ENCODE results near the gene OR52B6.

OR52B6 gene

DNA sequence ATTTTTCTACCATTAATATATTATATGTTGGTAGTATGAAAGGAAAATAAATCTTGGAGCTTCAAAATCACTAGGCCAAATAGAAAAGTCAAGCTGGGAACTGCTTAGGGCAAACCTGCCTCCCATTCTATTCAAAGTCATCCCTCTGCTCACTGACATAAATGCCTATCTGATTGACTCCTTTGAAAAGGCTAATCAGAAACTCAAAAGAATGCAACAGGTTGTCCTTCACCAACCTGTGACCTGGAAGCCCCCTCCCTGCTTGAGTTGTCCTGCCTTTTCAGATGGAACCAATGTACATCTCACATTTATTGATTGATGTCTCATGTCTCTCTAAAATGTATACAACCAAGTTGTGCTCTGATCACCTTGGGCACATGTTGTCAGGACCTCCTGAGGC lies 40.9 kb downstream of the OR52B6 start:
- ATAC-seq, result no peak

DNA sequence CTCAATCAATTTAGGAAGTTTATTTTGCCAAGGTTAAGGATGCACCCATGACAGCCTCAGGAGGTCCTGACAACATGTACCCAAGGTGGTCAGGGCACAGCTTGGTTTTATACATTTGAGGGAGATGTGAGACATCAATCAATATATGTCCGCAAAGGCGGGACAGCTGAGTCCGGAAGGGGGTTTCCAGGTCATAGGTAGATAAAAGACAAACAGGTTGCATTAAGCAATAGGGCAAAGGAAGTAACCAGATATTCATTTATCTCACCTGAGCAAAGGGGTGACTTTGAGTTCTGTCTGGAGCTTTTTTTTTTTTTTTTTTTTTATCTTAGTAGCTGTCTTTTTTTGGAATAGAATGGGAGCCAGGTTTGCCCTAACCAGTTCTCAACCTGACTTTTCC lies 42.1 kb downstream of the OR52B6 start:
- ATAC-seq, result no peak
- TF ChIP-seq GLIS3 (CRISPR knock-in tag; IDR thresholded peaks at IDR 0.05) (no peak), CSDC2 (CRISPR knock-in tag; IDR thresholded peaks at IDR 0.05) (no peak), RARB (CRISPR knock-in tag; IDR thresholded peaks at IDR 0.05) (no peak), ZC3H10 (CRISPR knock-in tag; IDR thresholded peaks at IDR 0.05) (no peak), TOX (CRISPR knock-in tag; IDR thresholded peaks at IDR 0.05; ENCODE audit: borderline replicate concordance) (no peak), ZNF8 (CRISPR knock-in tag; IDR thresholded peaks at IDR 0.05) (no peak), ZNF70 (CRISPR knock-in tag; IDR thresholded peaks at IDR 0.05) (no peak), OSR1 (CRISPR knock-in tag; IDR thresholded peaks at IDR 0.05) (no peak), ESRRG (CRISPR knock-in tag; IDR thresholded peaks at IDR 0.05) (no peak), ZFP3 (CRISPR knock-in tag; IDR thresholded peaks at IDR 0.05) (no peak)
- TF ChIP-seq, protein P1, sequence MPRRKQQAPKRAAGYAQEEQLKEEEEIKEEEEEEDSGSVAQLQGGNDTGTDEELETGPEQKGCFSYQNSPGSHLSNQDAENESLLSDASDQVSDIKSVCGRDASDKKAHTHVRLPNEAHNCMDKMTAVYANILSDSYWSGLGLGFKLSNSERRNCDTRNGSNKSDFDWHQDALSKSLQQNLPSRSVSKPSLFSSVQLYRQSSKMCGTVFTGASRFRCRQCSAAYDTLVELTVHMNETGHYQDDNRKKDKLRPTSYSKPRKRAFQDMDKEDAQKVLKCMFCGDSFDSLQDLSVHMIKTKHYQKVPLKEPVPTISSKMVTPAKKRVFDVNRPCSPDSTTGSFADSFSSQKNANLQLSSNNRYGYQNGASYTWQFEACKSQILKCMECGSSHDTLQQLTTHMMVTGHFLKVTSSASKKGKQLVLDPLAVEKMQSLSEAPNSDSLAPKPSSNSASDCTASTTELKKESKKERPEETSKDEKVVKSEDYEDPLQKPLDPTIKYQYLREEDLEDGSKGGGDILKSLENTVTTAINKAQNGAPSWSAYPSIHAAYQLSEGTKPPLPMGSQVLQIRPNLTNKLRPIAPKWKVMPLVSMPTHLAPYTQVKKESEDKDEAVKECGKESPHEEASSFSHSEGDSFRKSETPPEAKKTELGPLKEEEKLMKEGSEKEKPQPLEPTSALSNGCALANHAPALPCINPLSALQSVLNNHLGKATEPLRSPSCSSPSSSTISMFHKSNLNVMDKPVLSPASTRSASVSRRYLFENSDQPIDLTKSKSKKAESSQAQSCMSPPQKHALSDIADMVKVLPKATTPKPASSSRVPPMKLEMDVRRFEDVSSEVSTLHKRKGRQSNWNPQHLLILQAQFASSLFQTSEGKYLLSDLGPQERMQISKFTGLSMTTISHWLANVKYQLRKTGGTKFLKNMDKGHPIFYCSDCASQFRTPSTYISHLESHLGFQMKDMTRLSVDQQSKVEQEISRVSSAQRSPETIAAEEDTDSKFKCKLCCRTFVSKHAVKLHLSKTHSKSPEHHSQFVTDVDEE (CRISPR knock-in tag; IDR thresholded peaks at IDR 0.05), result no peak
- TF ChIP-seq, protein P2, sequence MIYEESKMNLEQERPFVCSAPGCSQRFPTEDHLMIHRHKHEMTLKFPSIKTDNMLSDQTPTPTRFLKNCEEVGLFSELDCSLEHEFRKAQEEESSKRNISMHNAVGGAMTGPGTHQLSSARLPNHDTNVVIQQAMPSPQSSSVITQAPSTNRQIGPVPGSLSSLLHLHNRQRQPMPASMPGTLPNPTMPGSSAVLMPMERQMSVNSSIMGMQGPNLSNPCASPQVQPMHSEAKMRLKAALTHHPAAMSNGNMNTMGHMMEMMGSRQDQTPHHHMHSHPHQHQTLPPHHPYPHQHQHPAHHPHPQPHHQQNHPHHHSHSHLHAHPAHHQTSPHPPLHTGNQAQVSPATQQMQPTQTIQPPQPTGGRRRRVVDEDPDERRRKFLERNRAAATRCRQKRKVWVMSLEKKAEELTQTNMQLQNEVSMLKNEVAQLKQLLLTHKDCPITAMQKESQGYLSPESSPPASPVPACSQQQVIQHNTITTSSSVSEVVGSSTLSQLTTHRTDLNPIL (CRISPR knock-in tag; IDR thresholded peaks at IDR 0.05; ENCODE audit: low read depth), result no peak
- TF ChIP-seq, protein P3, sequence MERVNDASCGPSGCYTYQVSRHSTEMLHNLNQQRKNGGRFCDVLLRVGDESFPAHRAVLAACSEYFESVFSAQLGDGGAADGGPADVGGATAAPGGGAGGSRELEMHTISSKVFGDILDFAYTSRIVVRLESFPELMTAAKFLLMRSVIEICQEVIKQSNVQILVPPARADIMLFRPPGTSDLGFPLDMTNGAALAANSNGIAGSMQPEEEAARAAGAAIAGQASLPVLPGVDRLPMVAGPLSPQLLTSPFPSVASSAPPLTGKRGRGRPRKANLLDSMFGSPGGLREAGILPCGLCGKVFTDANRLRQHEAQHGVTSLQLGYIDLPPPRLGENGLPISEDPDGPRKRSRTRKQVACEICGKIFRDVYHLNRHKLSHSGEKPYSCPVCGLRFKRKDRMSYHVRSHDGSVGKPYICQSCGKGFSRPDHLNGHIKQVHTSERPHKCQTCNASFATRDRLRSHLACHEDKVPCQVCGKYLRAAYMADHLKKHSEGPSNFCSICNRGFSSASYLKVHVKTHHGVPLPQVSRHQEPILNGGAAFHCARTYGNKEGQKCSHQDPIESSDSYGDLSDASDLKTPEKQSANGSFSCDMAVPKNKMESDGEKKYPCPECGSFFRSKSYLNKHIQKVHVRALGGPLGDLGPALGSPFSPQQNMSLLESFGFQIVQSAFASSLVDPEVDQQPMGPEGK (CRISPR knock-in tag; IDR thresholded peaks at IDR 0.05; ENCODE audit: borderline replicate concordance), result no peak

More for the DNA sequence above, 40.9 kb downstream of the OR52B6 start:
- TF ChIP-seq BACH2 (CRISPR knock-in tag; IDR thresholded peaks at IDR 0.05; ENCODE audit: borderline replicate concordance), result no peak
- TF ChIP-seq CSDC2 (CRISPR knock-in tag; IDR thresholded peaks at IDR 0.05), result no peak
- no peak for TF ChIP-seq ZNF8 (CRISPR knock-in tag; IDR thresholded peaks at IDR 0.05)
- TF ChIP-seq ZFP3 (CRISPR knock-in tag; IDR thresholded peaks at IDR 0.05), result no peak
- TF ChIP-seq GLIS3 (CRISPR knock-in tag; IDR thresholded peaks at IDR 0.05), result no peak
- TF ChIP-seq, protein P4, sequence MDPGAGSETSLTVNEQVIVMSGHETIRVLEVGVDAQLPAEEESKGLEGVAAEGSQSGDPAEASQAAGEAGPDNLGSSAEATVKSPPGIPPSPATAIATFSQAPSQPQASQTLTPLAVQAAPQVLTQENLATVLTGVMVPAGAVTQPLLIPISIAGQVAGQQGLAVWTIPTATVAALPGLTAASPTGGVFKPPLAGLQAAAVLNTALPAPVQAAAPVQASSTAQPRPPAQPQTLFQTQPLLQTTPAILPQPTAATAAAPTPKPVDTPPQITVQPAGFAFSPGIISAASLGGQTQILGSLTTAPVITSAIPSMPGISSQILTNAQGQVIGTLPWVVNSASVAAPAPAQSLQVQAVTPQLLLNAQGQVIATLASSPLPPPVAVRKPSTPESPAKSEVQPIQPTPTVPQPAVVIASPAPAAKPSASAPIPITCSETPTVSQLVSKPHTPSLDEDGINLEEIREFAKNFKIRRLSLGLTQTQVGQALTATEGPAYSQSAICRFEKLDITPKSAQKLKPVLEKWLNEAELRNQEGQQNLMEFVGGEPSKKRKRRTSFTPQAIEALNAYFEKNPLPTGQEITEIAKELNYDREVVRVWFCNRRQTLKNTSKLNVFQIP (CRISPR knock-in tag; IDR thresholded peaks at IDR 0.05; ENCODE audit: borderline replicate concordance, low read depth), result no peak
- no peak for TF ChIP-seq TCF4 (CRISPR knock-in tag; IDR thresholded peaks at IDR 0.05; ENCODE audit: borderline replicate concordance)
- TF ChIP-seq ESRRG (CRISPR knock-in tag; IDR thresholded peaks at IDR 0.05), result no peak
- TF ChIP-seq, protein P2 (CRISPR knock-in tag; IDR thresholded peaks at IDR 0.05; ENCODE audit: low read depth), result no peak
- TF ChIP-seq, protein P1 (CRISPR knock-in tag; IDR thresholded peaks at IDR 0.05), result no peak
- TF ChIP-seq, protein P5, sequence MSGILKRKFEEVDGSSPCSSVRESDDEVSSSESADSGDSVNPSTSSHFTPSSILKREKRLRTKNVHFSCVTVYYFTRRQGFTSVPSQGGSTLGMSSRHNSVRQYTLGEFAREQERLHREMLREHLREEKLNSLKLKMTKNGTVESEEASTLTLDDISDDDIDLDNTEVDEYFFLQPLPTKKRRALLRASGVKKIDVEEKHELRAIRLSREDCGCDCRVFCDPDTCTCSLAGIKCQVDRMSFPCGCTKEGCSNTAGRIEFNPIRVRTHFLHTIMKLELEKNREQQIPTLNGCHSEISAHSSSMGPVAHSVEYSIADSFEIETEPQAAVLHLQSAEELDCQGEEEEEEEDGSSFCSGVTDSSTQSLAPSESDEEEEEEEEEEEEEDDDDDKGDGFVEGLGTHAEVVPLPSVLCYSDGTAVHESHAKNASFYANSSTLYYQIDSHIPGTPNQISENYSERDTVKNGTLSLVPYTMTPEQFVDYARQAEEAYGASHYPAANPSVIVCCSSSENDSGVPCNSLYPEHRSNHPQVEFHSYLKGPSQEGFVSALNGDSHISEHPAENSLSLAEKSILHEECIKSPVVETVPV (CRISPR knock-in tag; IDR thresholded peaks at IDR 0.05), result no peak
- TF ChIP-seq, protein P3 (CRISPR knock-in tag; IDR thresholded peaks at IDR 0.05; ENCODE audit: borderline replicate concordance), result no peak
- no peak for TF ChIP-seq ISL1 (CRISPR knock-in tag; IDR thresholded peaks at IDR 0.05)
